ENCODE results near the gene EPHB1. TPM values are rescaled to one million over a fixed set of nuclear protein-coding genes. Genes with fewer than 3 reads are reported as not detected.

Gene EPHB1
- total RNA-seq, 1 experiment from 2014 or later: 2.8 TPM

DNA sequence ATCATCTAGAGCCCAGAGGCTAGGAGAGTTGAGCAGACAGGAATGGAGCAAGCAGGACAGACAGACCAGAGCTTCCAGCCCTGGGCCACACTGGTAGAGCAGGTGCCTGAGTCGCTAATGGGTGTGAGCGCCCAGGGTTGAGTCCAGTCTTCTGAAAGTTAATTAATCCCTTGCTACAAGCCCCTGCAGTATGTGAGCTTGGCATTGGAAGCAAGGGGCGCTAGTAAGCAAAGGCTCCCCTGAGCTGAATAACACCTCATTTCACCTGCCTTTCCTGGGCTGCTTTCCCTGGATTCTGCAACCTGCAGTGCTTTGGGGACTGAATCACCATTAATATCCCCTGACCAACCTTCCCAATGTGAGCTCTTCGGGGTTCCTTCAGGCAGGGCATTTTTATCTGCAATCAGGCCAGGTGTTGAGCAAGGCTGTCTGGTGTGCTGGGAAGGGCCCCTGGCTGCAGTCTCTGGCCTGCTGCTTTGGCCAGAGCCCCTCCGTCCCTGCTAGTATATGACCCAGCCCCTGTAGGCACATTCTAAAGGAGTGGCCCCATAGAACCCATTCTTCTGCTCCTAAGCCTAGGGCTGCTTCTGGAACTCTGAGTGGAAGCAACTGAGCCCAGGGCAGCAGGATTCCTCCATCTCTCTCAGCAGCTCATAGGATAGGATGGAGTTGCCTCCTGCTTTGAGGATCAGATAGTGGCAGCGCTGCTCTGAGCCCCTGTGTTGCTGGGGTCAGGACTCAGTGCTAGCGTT lies 45.1 kb upstream of the EPHB1 start:
- Histone ChIP-seq H3K23ac (ENCODE audit: insufficient read length, low read depth, low read length) (no peak overlapping the region), H3K4me1 (ENCODE audit: insufficient read depth, low read length) (no peaks in the 10 kb centered on the region), H3K56ac (ENCODE audit: insufficient read length, low read depth, low read length) (no peak overlapping the region), H3K4me2 (ENCODE audit: insufficient read depth, insufficient read length, low read length) (no peak overlapping the region), H3K27me3 (ENCODE audit: insufficient read depth, low read length) (no peaks in the 10 kb centered on the region), H4K91ac (ENCODE audit: insufficient read length, low read depth, low read length) (no peak overlapping the region), H4K8ac (replicated peaks; ENCODE audit: insufficient read length, low read depth, low read length) (no peak overlapping the region), H2BK15ac (ENCODE audit: low read depth, low read length) (no peak overlapping the region), H3K79me2 (ENCODE audit: insufficient read depth, low read length) (no peaks in the 10 kb centered on the region), H4K5ac (ENCODE audit: insufficient read length, low read depth, low read length) (no peak overlapping the region), H2BK120ac (ENCODE audit: low read depth, low read length, poor library complexity, severe bottlenecking) (no peak overlapping the region), H3K27ac (ENCODE audit: insufficient read length, low read depth, low read length) (no peak overlapping the region), H3K4ac (ENCODE audit: low read depth, low read length) (no peak overlapping the region), H2AK5ac (ENCODE audit: insufficient read length, low read length) (no peak overlapping the region), H3K9me3 (ENCODE audit: control insufficient read depth, low read depth, low read length) (no peaks in the 10 kb centered on the region), H2AFZ (ENCODE audit: low read length) (no peak overlapping the region), H3K79me1 (ENCODE audit: insufficient read depth, low read depth, low read length, poor library complexity, severe bottlenecking) (no peaks in the 10 kb centered on the region), H3K14ac (ENCODE audit: insufficient read depth, low read length) (no peak overlapping the region), H3K18ac (ENCODE audit: insufficient read length, low read depth, low read length) (no peak overlapping the region), H2BK5ac (ENCODE audit: insufficient read length, low read length) (no peak overlapping the region), H2BK12ac (ENCODE audit: insufficient read length, low read depth, low read length) (no peak overlapping the region), H3K9ac (ENCODE audit: extremely low read depth, insufficient read length, low read length) (no peak overlapping the region), H3T11ph (ENCODE audit: low read length) (no peak overlapping the region), H4K20me1 (ENCODE audit: control insufficient read depth, insufficient read depth, insufficient read length) (no peaks in the 10 kb centered on the region), H3K23me2 (ENCODE audit: insufficient read length, low read depth, low read length, poor library complexity, severe bottlenecking) (no peaks in the 10 kb centered on the region), H2BK20ac (ENCODE audit: low read depth, low read length, poor library complexity, severe bottlenecking) (no peak overlapping the region)
- H3K4me1 Mint-ChIP-seq: no peaks in the 10 kb centered on the region; a peak in 1 of 4 replicates
- peaks cover 2 to 3% of the 10 kb centered on the region in 2 experiments; a peak in 2 of 5 replicates for H3K9me3 Mint-ChIP-seq
- WGBS (ENCODE audit: extremely low coverage, insufficient read length, low lambda C conversion rate): no CpG with 5 or more reads among the region's 7 CpGs
- H3K4me3 Mint-ChIP-seq: no peak overlapping the region
- no peak overlapping the region; a peak in 1 of 7 replicates for H3K27ac Mint-ChIP-seq
- H3K36me3 Mint-ChIP-seq (ENCODE audit: insufficient read depth in 1 of 3, low read depth in 3 of 3): no peaks in the 10 kb centered on the region
- DNase-seq: peak; percentile 50
- peaks cover 12% of the 10 kb centered on the region for H3K27me3 Mint-ChIP-seq (ENCODE audit: low read depth)
- TF ChIP-seq, protein P1, sequence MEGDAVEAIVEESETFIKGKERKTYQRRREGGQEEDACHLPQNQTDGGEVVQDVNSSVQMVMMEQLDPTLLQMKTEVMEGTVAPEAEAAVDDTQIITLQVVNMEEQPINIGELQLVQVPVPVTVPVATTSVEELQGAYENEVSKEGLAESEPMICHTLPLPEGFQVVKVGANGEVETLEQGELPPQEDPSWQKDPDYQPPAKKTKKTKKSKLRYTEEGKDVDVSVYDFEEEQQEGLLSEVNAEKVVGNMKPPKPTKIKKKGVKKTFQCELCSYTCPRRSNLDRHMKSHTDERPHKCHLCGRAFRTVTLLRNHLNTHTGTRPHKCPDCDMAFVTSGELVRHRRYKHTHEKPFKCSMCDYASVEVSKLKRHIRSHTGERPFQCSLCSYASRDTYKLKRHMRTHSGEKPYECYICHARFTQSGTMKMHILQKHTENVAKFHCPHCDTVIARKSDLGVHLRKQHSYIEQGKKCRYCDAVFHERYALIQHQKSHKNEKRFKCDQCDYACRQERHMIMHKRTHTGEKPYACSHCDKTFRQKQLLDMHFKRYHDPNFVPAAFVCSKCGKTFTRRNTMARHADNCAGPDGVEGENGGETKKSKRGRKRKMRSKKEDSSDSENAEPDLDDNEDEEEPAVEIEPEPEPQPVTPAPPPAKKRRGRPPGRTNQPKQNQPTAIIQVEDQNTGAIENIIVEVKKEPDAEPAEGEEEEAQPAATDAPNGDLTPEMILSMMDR (conservative IDR thresholded peaks at IDR 0.05): peak; percentile 57

All from H9 (cell line).